HepG2 (cell line): ENCODE results near the gene LIPN. TPM values are rescaled to one million over a fixed set of nuclear protein-coding genes. Genes with fewer than 3 reads are reported as not detected.

Experiments
- ATAC-seq: fragments of 200-7000 bp; cut with Tn5 transposase; 3 replicates; pipeline ENCODE4 v1.9.1; 2020; ENCODE audit warnings: mild to moderate bottlenecking, moderate library complexity
- BruUV-seq: library from RNA; stranded (reverse); fragments of 400-500 nt; replicated peaks from 2 replicates; lab custom pipeline; 2021; lab: Mats Ljungman, UMichigan
- CTCF ChIA-PET: fragments of 300-600 bp; formaldehyde crosslinking; extraction: SDS; loops from one replicate; lab custom pipeline; 2021; ENCODE audit warnings: low total read pairs, inconsistent platforms, low intra/inter-chr PET ratio; lab: Yijun Ruan, JAX
- POLR2A ChIA-PET: fragments of 350-600 bp; sonication (Branson Sonifier 250); formaldehyde crosslinking; loops from one replicate; lab custom pipeline; 2020; ENCODE audit warnings: antibody characterized with exemption, inconsistent platforms; lab: Yijun Ruan, JAX
- DNase-seq: peaks from one replicate; pipeline ENCODE4 v3.0.0-alpha.2; 2015; ENCODE audit warnings: low spot score
- FAIRE-seq: peaks from 3 replicates; lab custom pipeline; 2011; peaks lifted over from hg19 to GRCh38; lab: Jason Lieb, UNC
- H2AFZ ChIP-seq: one replicate; pipeline ENCODE4 v1.6.1; 2011; ENCODE audit warnings: low read length, inconsistent platforms
- H3K27ac ChIP-seq: fragments of 300-600 bp; 3 replicates; pipeline ENCODE4 v1.8.0; 2011; ENCODE audit warnings: mixed run types, mild to moderate bottlenecking, mixed read lengths, low read length, inconsistent platforms; ENCODE audit not compliant: insufficient read depth; ENCODE audit errors: extremely low read length
- H3K27me3 ChIP-seq, 2 experiments: fragments of 200-600 bp in 1 of 2; 2 replicates in 1 of 2; 3 replicates in 1 of 2; pipeline versions ENCODE4 v1.6.0 to v1.8.0; 2011; ENCODE audit warnings: low read length in 2 of 2, mild to moderate bottlenecking in 2 of 2, moderate library complexity in 2 of 2, inconsistent platforms in 1 of 2; ENCODE audit not compliant: insufficient read depth in 2 of 2, control insufficient read depth in 1 of 2
- H3K36me3 ChIP-seq, 2 experiments: fragments of 200-600 bp in 1 of 2; replicated peaks in 1 of 2; 2 replicates in 1 of 2; 3 replicates in 1 of 2; pipeline versions ENCODE4 v1.5.1 to v1.8.0; 2011; ENCODE audit warnings: low read length in 2 of 2, inconsistent platforms in 1 of 2; ENCODE audit not compliant: insufficient read depth in 2 of 2, control insufficient read depth in 1 of 2
- H3K4me1 ChIP-seq: 2 replicates; pipeline ENCODE4 v1.5.1; 2012; ENCODE audit warnings: low read length, inconsistent platforms; ENCODE audit not compliant: insufficient read depth
- H3K4me2 ChIP-seq: 2 replicates; pipeline ENCODE4 v1.6.0; 2011; ENCODE audit warnings: low read depth, low read length, inconsistent platforms
- H3K4me3 ChIP-seq, 3 experiments: fragments of 200-600 bp in 1 of 3; sonication (generic), shearing (Covaris generic) in 1 of 3; replicated peaks in 1 of 3; 2 replicates each; pipeline ENCODE4 v1.5.1; 2011 to 2016; ENCODE audit warnings: low read length in 3 of 3, inconsistent platforms in 2 of 3, low read depth in 2 of 3, mild to moderate bottlenecking in 2 of 3, control low read depth in 1 of 3, mixed read lengths in 1 of 3; ENCODE audit not compliant: insufficient read depth in 1 of 3
- H3K79me2 ChIP-seq: one replicate; pipeline ENCODE4 v1.6.1; 2011; ENCODE audit warnings: low read length, inconsistent platforms; ENCODE audit not compliant: insufficient read depth
- H3K9ac ChIP-seq: 2 replicates; pipeline ENCODE4 v1.6.0; 2011; ENCODE audit warnings: mild to moderate bottlenecking, low read depth, low read length, inconsistent platforms; ENCODE audit not compliant: insufficient read depth
- H3K9me3 ChIP-seq: 2 replicates; pipeline ENCODE4 v1.5.1; 2012; ENCODE audit warnings: mild to moderate bottlenecking, low read length
- H4K20me1 ChIP-seq: 2 replicates; pipeline ENCODE4 v1.6.0; 2011; ENCODE audit warnings: inconsistent platforms, mild to moderate bottlenecking, low read length, moderate library complexity; ENCODE audit not compliant: insufficient read depth
- ERF ChIP-seq: IDR thresholded peaks from 2 replicates; pipeline ENCODE4 v1.6.1; 2018; ENCODE audit warnings: missing biosample characterization, missing genetic modification reagents
- IKZF4 ChIP-seq: sonication (generic); formaldehyde crosslinking; IDR thresholded peaks from 2 replicates; pipeline ENCODE4 v1.5.1; 2020; ENCODE audit warnings: borderline replicate concordance, mild to moderate bottlenecking, low read depth, missing genetic modification reagents; ENCODE audit errors: not compliant biosample characterization
- KLF12 ChIP-seq: sonication (generic); formaldehyde crosslinking; IDR thresholded peaks from 2 replicates; pipeline ENCODE4 v1.4.0; 2020; ENCODE audit warnings: missing genetic modification reagents, borderline replicate concordance
- MAFF ChIP-seq: IDR thresholded peaks from 2 replicates; pipeline ENCODE4 v1.6.1; 2011; ENCODE audit warnings: low read depth, low read length, improper control_type of control experiment
- PHB2 ChIP-seq: fragments of 450-650 bp; IDR thresholded peaks from 2 replicates; pipeline ENCODE4 v1.6.1; 2018; ENCODE audit not compliant: partially characterized antibody
- ZBTB3 ChIP-seq: sonication (generic); formaldehyde crosslinking; IDR thresholded peaks from 2 replicates; pipeline ENCODE4 v1.4.0; 2020; ENCODE audit warnings: low read depth, mild to moderate bottlenecking, moderate library complexity, missing genetic modification reagents, borderline replicate concordance
- ZSCAN29 ChIP-seq: sonication (generic); formaldehyde crosslinking; conservative IDR thresholded peaks from 2 replicates; pipeline ENCODE4 v1.4.0; 2020; ENCODE audit warnings: mild to moderate bottlenecking, missing genetic modification reagents
- WGBS: methylation state at CpG from one replicate; pipeline ENCODE4 v1.1.6; 2017; ENCODE audit warnings: low lambda C conversion rate; 5-methylcytosine and 5-hydroxymethylcytosine counted together
- in situ Hi-C: cut with HindIII; loops from 2 replicates; pipeline ENCODE4 v1.10.0; 2017; ENCODE audit warnings: low pct_unique_long_range_greater_than_20kb; ENCODE audit not compliant: extremely low pct_ligation_motif_present
- intact Hi-C: fragments of 100-400 bp; cut with micrococcal nuclease; formaldehyde crosslinking; loops from one replicate; pipeline ENCODE4 v1.10.0; 2022; ENCODE audit not compliant: unreplicated experiment
- polyA plus RNA-seq, 8 experiments: library from polyadenylated mRNA; depleted of rRNA in 3 of 8; stranded (reverse) in 7 of 8; unstranded in 1 of 8; fragments of >200 nt; fragmentation: Illumina TruSeq in 4 of 8; extraction: Trizol in 4 of 8; gene quantifications; 2 replicates each; pipeline versions ENCODE4 v1.2.1 to v1.2.3, GENCODE V29; 2011 to 2016; ENCODE audit warnings: low read depth in 4 of 8, missing spikeins in 1 of 8, mixed read lengths in 1 of 8; ENCODE audit not compliant: insufficient read depth in 1 of 8
- total RNA-seq, 5 experiments: library from RNA; depleted of rRNA; stranded (reverse); fragments of >200 nt; fragmentation: Illumina TruSeq; extraction: Trizol; gene quantifications; 2 replicates each; pipeline ENCODE4 v1.2.3, GENCODE V29; 2016; ENCODE audit warnings: low read depth in 1 of 5
- TF ChIP-seq, protein P1 (sequence below): sonication (generic); formaldehyde crosslinking; IDR thresholded peaks from 2 replicates; pipeline ENCODE4 v1.4.0; 2020; ENCODE audit warnings: missing genetic modification reagents, borderline replicate concordance
- TF ChIP-seq, protein P2 (sequence below): sonication (generic); formaldehyde crosslinking; IDR thresholded peaks from 2 replicates; pipeline ENCODE4 v1.5.1; 2020; ENCODE audit warnings: mild to moderate bottlenecking, missing genetic modification reagents, borderline replicate concordance
- TF ChIP-seq, protein P3 (sequence below): sonication (generic); formaldehyde crosslinking; IDR thresholded peaks from 2 replicates; pipeline ENCODE4 v1.5.0; 2020; ENCODE audit warnings: mild to moderate bottlenecking, missing genetic modification reagents

The LIPN gene
- total and polyA plus RNA-seq, 2 of the 13 experiments (the other 11 are each of a cell fraction or from before 2014, with no cell fraction given) = not detected

DNA sequence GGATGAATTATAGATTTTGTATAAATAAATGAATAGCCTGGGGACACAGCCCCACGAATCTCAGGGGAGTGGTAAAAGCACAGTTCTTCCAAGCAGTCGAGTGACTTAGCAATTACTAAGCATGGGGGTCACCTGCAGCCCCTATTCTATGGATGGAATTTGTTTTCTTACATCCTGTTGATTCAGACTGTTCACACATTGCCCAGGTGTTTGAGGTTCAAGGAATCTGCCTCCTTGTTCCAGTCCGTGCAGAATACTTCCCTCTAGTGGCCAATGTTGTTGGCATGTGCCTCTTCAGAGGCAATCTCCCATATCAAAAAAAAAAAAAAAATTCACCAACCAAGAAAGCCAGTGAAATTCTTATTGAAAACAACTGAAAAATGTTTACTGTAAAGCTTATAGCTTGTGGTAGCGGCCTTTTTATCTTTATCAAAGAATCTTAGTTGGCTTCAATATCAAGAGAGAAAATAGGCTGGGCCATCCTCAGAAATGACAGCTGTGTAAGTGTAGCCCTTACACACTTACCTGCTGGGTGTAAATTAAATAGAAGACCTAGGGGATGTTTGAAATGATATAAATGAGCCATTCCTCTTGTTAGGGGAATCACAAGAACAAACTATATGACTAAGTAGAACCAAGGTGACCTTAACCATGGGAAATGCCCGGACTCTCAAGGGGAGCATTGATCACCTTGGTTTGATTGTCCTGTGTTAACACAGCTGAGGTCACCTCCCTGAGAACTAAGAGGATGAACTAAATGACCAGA lies 50.6 kb downstream of the LIPN start (continued):
- TF ChIP-seq, protein P1, sequence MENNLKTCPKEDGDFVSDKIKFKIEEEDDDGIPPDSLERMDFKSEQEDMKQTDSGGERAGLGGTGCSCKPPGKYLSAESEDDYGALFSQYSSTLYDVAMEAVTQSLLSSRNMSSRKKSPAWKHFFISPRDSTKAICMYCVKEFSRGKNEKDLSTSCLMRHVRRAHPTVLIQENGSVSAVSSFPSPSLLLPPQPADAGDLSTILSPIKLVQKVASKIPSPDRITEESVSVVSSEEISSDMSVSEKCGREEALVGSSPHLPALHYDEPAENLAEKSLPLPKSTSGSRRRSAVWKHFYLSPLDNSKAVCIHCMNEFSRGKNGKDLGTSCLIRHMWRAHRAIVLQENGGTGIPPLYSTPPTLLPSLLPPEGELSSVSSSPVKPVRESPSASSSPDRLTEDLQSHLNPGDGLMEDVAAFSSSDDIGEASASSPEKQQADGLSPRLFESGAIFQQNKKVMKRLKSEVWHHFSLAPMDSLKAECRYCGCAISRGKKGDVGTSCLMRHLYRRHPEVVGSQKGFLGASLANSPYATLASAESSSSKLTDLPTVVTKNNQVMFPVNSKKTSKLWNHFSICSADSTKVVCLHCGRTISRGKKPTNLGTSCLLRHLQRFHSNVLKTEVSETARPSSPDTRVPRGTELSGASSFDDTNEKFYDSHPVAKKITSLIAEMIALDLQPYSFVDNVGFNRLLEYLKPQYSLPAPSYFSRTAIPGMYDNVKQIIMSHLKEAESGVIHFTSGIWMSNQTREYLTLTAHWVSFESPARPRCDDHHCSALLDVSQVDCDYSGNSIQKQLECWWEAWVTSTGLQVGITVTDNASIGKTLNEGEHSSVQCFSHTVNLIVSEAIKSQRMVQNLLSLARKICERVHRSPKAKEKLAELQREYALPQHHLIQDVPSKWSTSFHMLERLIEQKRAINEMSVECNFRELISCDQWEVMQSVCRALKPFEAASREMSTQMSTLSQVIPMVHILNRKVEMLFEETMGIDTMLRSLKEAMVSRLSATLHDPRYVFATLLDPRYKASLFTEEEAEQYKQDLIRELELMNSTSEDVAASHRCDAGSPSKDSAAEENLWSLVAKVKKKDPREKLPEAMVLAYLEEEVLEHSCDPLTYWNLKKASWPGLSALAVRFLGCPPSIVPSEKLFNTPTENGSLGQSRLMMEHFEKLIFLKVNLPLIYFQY = no peak

DNA sequence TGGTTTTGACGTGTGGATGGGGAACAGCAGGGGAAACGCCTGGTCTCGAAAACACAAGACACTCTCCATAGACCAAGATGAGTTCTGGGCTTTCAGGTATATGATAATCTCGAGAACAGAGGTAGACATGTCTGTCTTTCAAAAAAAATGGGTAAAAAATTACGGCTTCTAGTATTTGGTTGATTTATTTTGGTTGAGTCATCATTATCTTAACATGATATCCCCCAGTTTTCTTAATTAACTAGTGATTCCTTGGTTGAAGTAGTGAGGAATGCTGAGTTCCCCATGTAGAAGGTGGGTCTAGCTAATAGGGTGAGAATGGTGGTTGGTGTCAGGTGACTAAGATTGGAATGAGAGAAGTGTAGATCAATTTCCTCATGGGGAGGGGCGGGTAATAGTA lies 53.4 kb downstream of the LIPN start:
- H3K79me2 ChIP-seq = no peaks in the 10 kb centered on the region
- H4K20me1 ChIP-seq = no peaks in the 10 kb centered on the region
- H2AFZ ChIP-seq = no peak overlapping the region
- H3K4me1 ChIP-seq = no peaks in the 10 kb centered on the region
- ATAC-seq (no peak), DNase-seq (no peak), FAIRE-seq (no peak)
- H3K9me3 ChIP-seq = no peaks in the 10 kb centered on the region
- no peak overlapping the region for H3K4me2 ChIP-seq
- H3K27me3 ChIP-seq = no peaks in the 10 kb centered on the region
- H3K4me3 ChIP-seq = no peak overlapping the region
- no peak overlapping the region for H3K9ac ChIP-seq
- H3K27ac ChIP-seq = no peak overlapping the region
- ChIA-PET POLR2A (no interaction called here), CTCF (no interaction called here)
- intact Hi-C loops = loop anchor here (2.0 kb wide), 1 partner anchor 242 kb away; no protein-coding TSS in a partner anchor
- in situ Hi-C loops = no loop called here
- H3K36me3 ChIP-seq = no peaks in the 10 kb centered on the region
- BruUV-seq = no TSS peak
- 6% methylated on average over 6 of the region's 6 CpGs for WGBS
- TF ChIP-seq KLF12 (CRISPR knock-in tag) (no peak), IKZF4 (no peak), PHB2 (no peak), MAFF (peak; percentile 30; the same call in 1 of the 2 replicates), ZSCAN29 (no peak), ZBTB3 (CRISPR knock-in tag) (no peak), ERF (CRISPR knock-in tag) (no peak)
- TF ChIP-seq, protein P2, sequence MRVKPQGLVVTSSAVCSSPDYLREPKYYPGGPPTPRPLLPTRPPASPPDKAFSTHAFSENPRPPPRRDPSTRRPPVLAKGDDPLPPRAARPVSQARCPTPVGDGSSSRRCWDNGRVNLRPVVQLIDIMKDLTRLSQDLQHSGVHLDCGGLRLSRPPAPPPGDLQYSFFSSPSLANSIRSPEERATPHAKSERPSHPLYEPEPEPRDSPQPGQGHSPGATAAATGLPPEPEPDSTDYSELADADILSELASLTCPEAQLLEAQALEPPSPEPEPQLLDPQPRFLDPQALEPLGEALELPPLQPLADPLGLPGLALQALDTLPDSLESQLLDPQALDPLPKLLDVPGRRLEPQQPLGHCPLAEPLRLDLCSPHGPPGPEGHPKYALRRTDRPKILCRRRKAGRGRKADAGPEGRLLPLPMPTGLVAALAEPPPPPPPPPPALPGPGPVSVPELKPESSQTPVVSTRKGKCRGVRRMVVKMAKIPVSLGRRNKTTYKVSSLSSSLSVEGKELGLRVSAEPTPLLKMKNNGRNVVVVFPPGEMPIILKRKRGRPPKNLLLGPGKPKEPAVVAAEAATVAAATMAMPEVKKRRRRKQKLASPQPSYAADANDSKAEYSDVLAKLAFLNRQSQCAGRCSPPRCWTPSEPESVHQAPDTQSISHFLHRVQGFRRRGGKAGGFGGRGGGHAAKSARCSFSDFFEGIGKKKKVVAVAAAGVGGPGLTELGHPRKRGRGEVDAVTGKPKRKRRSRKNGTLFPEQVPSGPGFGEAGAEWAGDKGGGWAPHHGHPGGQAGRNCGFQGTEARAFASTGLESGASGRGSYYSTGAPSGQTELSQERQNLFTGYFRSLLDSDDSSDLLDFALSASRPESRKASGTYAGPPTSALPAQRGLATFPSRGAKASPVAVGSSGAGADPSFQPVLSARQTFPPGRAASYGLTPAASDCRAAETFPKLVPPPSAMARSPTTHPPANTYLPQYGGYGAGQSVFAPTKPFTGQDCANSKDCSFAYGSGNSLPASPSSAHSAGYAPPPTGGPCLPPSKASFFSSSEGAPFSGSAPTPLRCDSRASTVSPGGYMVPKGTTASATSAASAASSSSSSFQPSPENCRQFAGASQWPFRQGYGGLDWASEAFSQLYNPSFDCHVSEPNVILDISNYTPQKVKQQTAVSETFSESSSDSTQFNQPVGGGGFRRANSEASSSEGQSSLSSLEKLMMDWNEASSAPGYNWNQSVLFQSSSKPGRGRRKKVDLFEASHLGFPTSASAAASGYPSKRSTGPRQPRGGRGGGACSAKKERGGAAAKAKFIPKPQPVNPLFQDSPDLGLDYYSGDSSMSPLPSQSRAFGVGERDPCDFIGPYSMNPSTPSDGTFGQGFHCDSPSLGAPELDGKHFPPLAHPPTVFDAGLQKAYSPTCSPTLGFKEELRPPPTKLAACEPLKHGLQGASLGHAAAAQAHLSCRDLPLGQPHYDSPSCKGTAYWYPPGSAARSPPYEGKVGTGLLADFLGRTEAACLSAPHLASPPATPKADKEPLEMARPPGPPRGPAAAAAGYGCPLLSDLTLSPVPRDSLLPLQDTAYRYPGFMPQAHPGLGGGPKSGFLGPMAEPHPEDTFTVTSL (CRISPR knock-in tag) = no peak
- TF ChIP-seq, protein P3, sequence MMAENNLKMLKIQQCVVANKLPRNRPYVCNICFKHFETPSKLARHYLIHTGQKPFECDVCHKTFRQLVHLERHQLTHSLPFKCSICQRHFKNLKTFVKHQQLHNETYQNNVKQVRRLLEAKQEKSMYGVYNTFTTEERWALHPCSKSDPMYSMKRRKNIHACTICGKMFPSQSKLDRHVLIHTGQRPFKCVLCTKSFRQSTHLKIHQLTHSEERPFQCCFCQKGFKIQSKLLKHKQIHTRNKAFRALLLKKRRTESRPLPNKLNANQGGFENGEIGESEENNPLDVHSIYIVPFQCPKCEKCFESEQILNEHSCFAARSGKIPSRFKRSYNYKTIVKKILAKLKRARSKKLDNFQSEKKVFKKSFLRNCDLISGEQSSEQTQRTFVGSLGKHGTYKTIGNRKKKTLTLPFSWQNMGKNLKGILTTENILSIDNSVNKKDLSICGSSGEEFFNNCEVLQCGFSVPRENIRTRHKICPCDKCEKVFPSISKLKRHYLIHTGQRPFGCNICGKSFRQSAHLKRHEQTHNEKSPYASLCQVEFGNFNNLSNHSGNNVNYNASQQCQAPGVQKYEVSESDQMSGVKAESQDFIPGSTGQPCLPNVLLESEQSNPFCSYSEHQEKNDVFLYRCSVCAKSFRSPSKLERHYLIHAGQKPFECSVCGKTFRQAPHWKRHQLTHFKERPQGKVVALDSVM (CRISPR knock-in tag) = no peak
